ENCODE measurements around the gene APLF. TPM values are rescaled to one million over a fixed set of nuclear protein-coding genes. Genes with fewer than 3 reads are reported as not detected.

Gene APLF
- total RNA-seq, 2 experiments from 2014 or later: 6.1 to 7.6 TPM

DNA sequence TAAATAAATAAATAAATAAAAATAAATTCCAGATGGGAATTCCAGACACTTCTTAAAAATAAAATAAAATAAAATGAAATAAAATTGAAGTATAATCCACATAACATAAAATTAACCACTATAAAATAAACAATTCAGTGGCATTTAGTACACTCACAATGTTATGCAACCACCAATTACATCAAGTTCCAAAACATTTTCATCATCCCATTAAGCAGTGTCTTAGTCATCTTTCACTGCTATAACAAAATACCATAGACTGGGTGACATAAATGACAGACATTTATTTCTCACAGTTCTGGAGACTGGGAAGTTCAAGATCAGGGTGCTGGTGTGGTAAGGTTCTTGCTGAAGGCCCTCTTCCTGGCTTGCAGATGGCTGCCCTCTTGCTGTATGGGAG is 153.4 kb downstream of the APLF start:
- H4K20me1 ChIP-seq (ENCODE audit: insufficient read depth, low read length): no peaks in the 10 kb centered on the region
- TF ChIP-seq CTCF (conservative IDR thresholded peaks at IDR 0.05; ENCODE audit: low read length) (no peak), EZH2phosphoT487 (IDR thresholded peaks at IDR 0.05; ENCODE audit: borderline replicate concordance, low read depth, low read length) (no peak)
- DNase-seq (ENCODE audit: low spot score): no peak
- intact Hi-C loops (cut with micrococcal nuclease; ENCODE audit: unreplicated experiment): no loop called here
- CTCF ChIA-PET (ENCODE audit: unreplicated experiment): no interaction called here
- no peaks in the 10 kb centered on the region for H3K36me3 ChIP-seq (ENCODE audit: insufficient read depth, low read length)
- H3K9me3 ChIP-seq (ENCODE audit: low read length): no peaks in the 10 kb centered on the region
- H3K4me2 ChIP-seq (ENCODE audit: low read length): no peak overlapping the region
- POLR2A ChIA-PET: no interaction called here
- H3K27ac ChIP-seq (ENCODE audit: low read depth, low read length, poor library complexity, severe bottlenecking): no peak overlapping the region
- no TSS peak for BruUV-seq (replicated peaks)
- no peaks in the 10 kb centered on the region for H3K9me2 ChIP-seq (ENCODE audit: insufficient read depth, low read length)
- no peaks in the 10 kb centered on the region for H3K4me1 ChIP-seq (ENCODE audit: insufficient read depth, low read length, poor library complexity, severe bottlenecking)
- no peak overlapping the region for H3K4me3 ChIP-seq (ENCODE audit: low read depth, low read length, poor library complexity, severe bottlenecking)
- H3K79me2 ChIP-seq (ENCODE audit: insufficient read depth, low read depth, low read length): no peaks in the 10 kb centered on the region
- no peak overlapping the region for H2AFZ ChIP-seq (ENCODE audit: low read length)

DNA sequence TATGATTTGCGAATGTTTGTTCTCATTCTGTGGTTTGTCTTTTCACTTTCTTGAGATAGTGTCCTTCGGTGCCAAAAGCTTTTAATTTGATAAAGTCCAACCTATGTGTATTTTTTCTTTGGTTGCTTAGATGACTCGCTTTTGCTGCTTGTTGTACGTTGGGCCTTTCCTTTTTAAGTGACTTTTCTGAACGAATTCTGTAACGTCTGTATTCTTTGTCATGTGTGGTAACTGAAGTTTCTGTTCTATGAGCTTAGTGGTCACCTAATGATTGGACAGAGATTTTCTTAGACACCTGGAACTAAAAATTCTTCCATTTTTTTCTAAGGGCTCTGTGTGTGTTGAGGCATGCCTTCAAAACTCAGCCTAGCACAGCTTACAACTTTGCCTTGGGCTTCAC is 156.4 kb downstream of the APLF start:
- no peaks in the 10 kb centered on the region for H3K4me1 ChIP-seq (ENCODE audit: insufficient read depth, low read length, poor library complexity, severe bottlenecking)
- intact Hi-C loops (cut with micrococcal nuclease; ENCODE audit: unreplicated experiment): no loop called here
- H4K20me1 ChIP-seq (ENCODE audit: insufficient read depth, low read length): no peaks in the 10 kb centered on the region
- H3K79me2 ChIP-seq (ENCODE audit: insufficient read depth, low read depth, low read length): no peaks in the 10 kb centered on the region
- H3K4me2 ChIP-seq (ENCODE audit: low read length): no peak overlapping the region
- POLR2A ChIA-PET: interaction anchor here (0.7 kb wide), 1 partner anchor 229 kb away, joined by 3 read pairs; no protein-coding TSS in a partner anchor
- TF ChIP-seq CTCF (conservative IDR thresholded peaks at IDR 0.05; ENCODE audit: low read length): no peak
- TF ChIP-seq EZH2phosphoT487 (IDR thresholded peaks at IDR 0.05; ENCODE audit: borderline replicate concordance, low read depth, low read length): no peak
- no peak overlapping the region for H2AFZ ChIP-seq (ENCODE audit: low read length)
- H3K9me3 ChIP-seq (ENCODE audit: low read length): no peaks in the 10 kb centered on the region
- no peak overlapping the region for H3K27ac ChIP-seq (ENCODE audit: low read depth, low read length, poor library complexity, severe bottlenecking)
- no TSS peak for BruUV-seq (replicated peaks)
- no peak overlapping the region for H3K4me3 ChIP-seq (ENCODE audit: low read depth, low read length, poor library complexity, severe bottlenecking)
- CTCF ChIA-PET (ENCODE audit: unreplicated experiment): no interaction called here
- no peak for DNase-seq (ENCODE audit: low spot score)
- no peaks in the 10 kb centered on the region for H3K36me3 ChIP-seq (ENCODE audit: insufficient read depth, low read length)
- no peaks in the 10 kb centered on the region for H3K9me2 ChIP-seq (ENCODE audit: insufficient read depth, low read length)

GRCh38 chr2:68627615-68628014 is 160.2 kb downstream of the APLF start:
- H3K4me1 ChIP-seq (ENCODE audit: insufficient read depth, low read length, poor library complexity, severe bottlenecking): no peaks in the 10 kb centered on the region
- TF ChIP-seq EZH2phosphoT487 (IDR thresholded peaks at IDR 0.05; ENCODE audit: borderline replicate concordance, low read depth, low read length) (no peak), CTCF (conservative IDR thresholded peaks at IDR 0.05; ENCODE audit: low read length) (no peak)
- no peaks in the 10 kb centered on the region for H4K20me1 ChIP-seq (ENCODE audit: insufficient read depth, low read length)
- no peaks in the 10 kb centered on the region for H3K79me2 ChIP-seq (ENCODE audit: insufficient read depth, low read depth, low read length)
- H3K9me2 ChIP-seq (ENCODE audit: insufficient read depth, low read length): no peaks in the 10 kb centered on the region
- CTCF ChIA-PET (ENCODE audit: unreplicated experiment): no interaction called here
- no peak for DNase-seq (ENCODE audit: low spot score)
- no TSS peak for BruUV-seq (replicated peaks)
- intact Hi-C loops (cut with micrococcal nuclease; ENCODE audit: unreplicated experiment): no loop called here
- no peak overlapping the region for H3K27ac ChIP-seq (ENCODE audit: low read depth, low read length, poor library complexity, severe bottlenecking)
- H3K4me3 ChIP-seq (ENCODE audit: low read depth, low read length, poor library complexity, severe bottlenecking): no peak overlapping the region
- no peak overlapping the region for H3K4me2 ChIP-seq (ENCODE audit: low read length)
- no peaks in the 10 kb centered on the region for H3K36me3 ChIP-seq (ENCODE audit: insufficient read depth, low read length)
- H3K9me3 ChIP-seq (ENCODE audit: low read length): no peaks in the 10 kb centered on the region
- POLR2A ChIA-PET: no interaction called here
- no peak overlapping the region for H2AFZ ChIP-seq (ENCODE audit: low read length)

Other genes starting within 250 kb of the APLF start
- gene PPP3R1, start 215.1 kb upstream of the APLF start, total RNA-seq (2014; rRNA removed; shearing (Covaris generic)): 14.1 and 15.1 TPM in 2 replicates
- gene PPP3R1, start 215.1 kb upstream of the APLF start, total RNA-seq (2022): 90.3 and 97.4 TPM in 2 replicates
- not detected in 2 replicates for gene CNRIP1, start 147.6 kb upstream of the APLF start, total RNA-seq (2014; rRNA removed; shearing (Covaris generic))
- not detected in 2 replicates for gene CNRIP1, start 147.6 kb upstream of the APLF start, total RNA-seq (2022)
- gene PLEK, start 102.3 kb upstream of the APLF start, total RNA-seq (2014; rRNA removed; shearing (Covaris generic)): 20.8 and 27.3 TPM in 2 replicates
- gene PLEK, start 102.3 kb upstream of the APLF start, total RNA-seq (2022): 80.6 and 88.7 TPM in 2 replicates
- 1.5 and 1.8 TPM in 2 replicates for gene FBXO48, start 291 bp upstream of the APLF start, total RNA-seq (2014; rRNA removed; shearing (Covaris generic))
- 6.8 and 8.5 TPM in 2 replicates for gene FBXO48, start 291 bp upstream of the APLF start, total RNA-seq (2022)
- 0.08 and 0.28 TPM in 2 replicates for gene PROKR1, start 176.0 kb downstream of the APLF start, total RNA-seq (2014; rRNA removed; shearing (Covaris generic))
- not detected in 2 replicates for gene PROKR1, start 176.0 kb downstream of the APLF start, total RNA-seq (2022)

Data from OCI-LY7 (cell line).